Keratinocyte (primary cell): ENCODE measurements around the gene FAM43B.

Experiments
- EZH2 ChIP-seq: IDR thresholded peaks from one replicate; pipeline ENCODE4 v1.6.1; 2012; ENCODE audit warnings: inconsistent platforms, mild to moderate bottlenecking, low read length, moderate library complexity
- TF ChIP-seq, protein P1 (sequence below), 3 experiments: IDR thresholded peaks in 1 of 3; conservative IDR thresholded peaks in 1 of 3; optimal IDR thresholded peaks in 1 of 3; 2 replicates in 2 of 3; 3 replicates in 1 of 3; pipeline versions ENCODE3 to v1.5.1; 2011; ENCODE audit warnings: low read length in 3 of 3, mild to moderate bottlenecking in 3 of 3, moderate library complexity in 2 of 3, control low read depth in 1 of 3, inconsistent platforms in 1 of 3; ENCODE audit not compliant: insufficient read depth in 2 of 3; ENCODE audit errors: extremely low read depth in 1 of 3

DNA sequence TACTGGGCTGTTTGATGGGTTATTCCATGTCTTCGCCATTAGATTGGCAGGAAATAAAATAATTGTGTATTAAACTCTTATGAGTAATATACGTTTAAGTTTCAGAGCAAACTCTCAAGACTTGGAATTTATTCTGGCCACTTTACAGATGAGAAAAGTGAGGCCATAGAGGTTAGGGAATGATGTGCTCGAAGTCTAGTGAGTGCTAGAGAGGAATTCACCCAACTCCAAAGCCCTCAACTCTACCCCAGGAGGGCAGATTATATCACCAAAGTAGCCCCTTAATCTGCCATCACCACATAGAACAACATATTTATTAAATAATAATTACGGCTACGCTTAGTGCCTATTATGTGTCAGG is 44.0 kb upstream of the FAM43B start:
- no peak for TF ChIP-seq EZH2
- TF ChIP-seq, protein P1, sequence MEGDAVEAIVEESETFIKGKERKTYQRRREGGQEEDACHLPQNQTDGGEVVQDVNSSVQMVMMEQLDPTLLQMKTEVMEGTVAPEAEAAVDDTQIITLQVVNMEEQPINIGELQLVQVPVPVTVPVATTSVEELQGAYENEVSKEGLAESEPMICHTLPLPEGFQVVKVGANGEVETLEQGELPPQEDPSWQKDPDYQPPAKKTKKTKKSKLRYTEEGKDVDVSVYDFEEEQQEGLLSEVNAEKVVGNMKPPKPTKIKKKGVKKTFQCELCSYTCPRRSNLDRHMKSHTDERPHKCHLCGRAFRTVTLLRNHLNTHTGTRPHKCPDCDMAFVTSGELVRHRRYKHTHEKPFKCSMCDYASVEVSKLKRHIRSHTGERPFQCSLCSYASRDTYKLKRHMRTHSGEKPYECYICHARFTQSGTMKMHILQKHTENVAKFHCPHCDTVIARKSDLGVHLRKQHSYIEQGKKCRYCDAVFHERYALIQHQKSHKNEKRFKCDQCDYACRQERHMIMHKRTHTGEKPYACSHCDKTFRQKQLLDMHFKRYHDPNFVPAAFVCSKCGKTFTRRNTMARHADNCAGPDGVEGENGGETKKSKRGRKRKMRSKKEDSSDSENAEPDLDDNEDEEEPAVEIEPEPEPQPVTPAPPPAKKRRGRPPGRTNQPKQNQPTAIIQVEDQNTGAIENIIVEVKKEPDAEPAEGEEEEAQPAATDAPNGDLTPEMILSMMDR (optimal IDR thresholded peaks at IDR 0.05 in 1 of 3, IDR thresholded peaks at IDR 0.05 in 1 of 3, conservative IDR thresholded peaks at IDR 0.05 in 1 of 3; ENCODE audit: extremely low read depth in 1 of 3, insufficient read depth in 2 of 3, low read length in 3 of 3) = no peak
